Gastrocnemius medialis (tissue), 4 donors: Measurements from ENCODE around the gene ORM1. TPM values are rescaled to one million over a fixed set of nuclear protein-coding genes. Genes with fewer than 3 reads are reported as not detected.

Experiments used
- ATAC-seq, 2 donors: fragments of 150-250 bp; one replicate each; pipeline ENCODE4 v1.9.1; 2016
- DNase-seq, 2 donors: peaks; one replicate each; pipeline ENCODE4 v3.0.0-alpha.2; 2019
- H3K27ac ChIP-seq, 4 donors: fragments of 200-600 bp; sonication (generic); 1 replicate in 1 of 4; 2 replicates in 3 of 4; pipeline ENCODE4 v1.5.1; 2016 to 2018; ENCODE audit warnings: mild to moderate bottlenecking in 2 of 4, moderate library complexity in 1 of 4
- H3K27me3 ChIP-seq, 3 donors: fragments of 200-600 bp; sonication (generic) in 2 of 3; 1 replicate in 1 of 3; 2 replicates in 2 of 3; pipeline versions ENCODE4 v1.5.1 to v1.6.0; 2016 to 2019; ENCODE audit warnings: mild to moderate bottlenecking in 1 of 3, moderate library complexity in 1 of 3
- H3K36me3 ChIP-seq, 2 donors: fragments of 200-600 bp; sonication (generic) in 1 of 2; one replicate each; pipeline ENCODE4 v1.5.1; 2017 to 2018
- H3K4me1 ChIP-seq, 2 donors: fragments of 200-600 bp; sonication (generic) in 1 of 2; one replicate each; pipeline ENCODE4 v1.5.1; 2016 to 2017; ENCODE audit warnings: mild to moderate bottlenecking in 2 of 2
- H3K4me3 ChIP-seq, 4 donors: fragments of 200-600 bp; sonication (generic) in 3 of 4; 1 replicate in 1 of 4; 2 replicates in 3 of 4; pipeline ENCODE4 v1.5.1; 2016 to 2019; ENCODE audit warnings: mild to moderate bottlenecking in 2 of 4
- H3K9me3 ChIP-seq, 3 donors: fragments of 200-600 bp; sonication (generic) in 2 of 3; 1 replicate in 1 of 3; 2 replicates in 2 of 3; pipeline ENCODE4 v1.5.1; 2016 to 2019
- POLR2A ChIP-seq, 2 donors: fragments of 450-650 bp; IDR thresholded peaks; one replicate each; pipeline ENCODE4 v1.6.1; 2017; ENCODE audit warnings: antibody characterized with exemption in 2 of 2, mild to moderate bottlenecking in 2 of 2, moderate library complexity in 2 of 2
- in situ Hi-C, 4 donors: fragments of 200-750 bp; cut with MboI; loops; one replicate each; pipeline versions ENCODE4 v1.15.0 to v1.8.0; 2017; ENCODE audit warnings: low sequenced_read_pairs in 4 of 4
- intact Hi-C: fragments of 100-400 bp; cut with DNase I; formaldehyde crosslinking; loops from one replicate; pipeline ENCODE4 v1.15.1; 2023; ENCODE audit warnings: low total_unique reads
- total RNA-seq, 4 donors: library from RNA; depleted of rRNA; stranded (reverse); fragments of >200 nt; gene quantifications; one replicate each; pipeline versions ENCODE4 v1.1.0 to v1.2.3, GENCODE V29; 2016
- TF ChIP-seq, protein P1 (sequence below), 5 experiments: fragments of 450-650 bp in 3 of 5; fragments of 200-600 bp in 2 of 5; sonication (generic) in 2 of 5; IDR thresholded peaks in 4 of 5; conservative IDR thresholded peaks in 1 of 5; 1 replicate in 4 of 5; 2 replicates in 1 of 5; pipeline ENCODE4 v1.5.1; 2016 to 2019; ENCODE audit warnings: antibody characterized with exemption in 5 of 5, mild to moderate bottlenecking in 3 of 5, moderate library complexity in 3 of 5

ORM1 gene
- total RNA-seq, 4 donors from 2014 or later: 33.5 to 92.8 TPM; not detected in 2

DNA sequence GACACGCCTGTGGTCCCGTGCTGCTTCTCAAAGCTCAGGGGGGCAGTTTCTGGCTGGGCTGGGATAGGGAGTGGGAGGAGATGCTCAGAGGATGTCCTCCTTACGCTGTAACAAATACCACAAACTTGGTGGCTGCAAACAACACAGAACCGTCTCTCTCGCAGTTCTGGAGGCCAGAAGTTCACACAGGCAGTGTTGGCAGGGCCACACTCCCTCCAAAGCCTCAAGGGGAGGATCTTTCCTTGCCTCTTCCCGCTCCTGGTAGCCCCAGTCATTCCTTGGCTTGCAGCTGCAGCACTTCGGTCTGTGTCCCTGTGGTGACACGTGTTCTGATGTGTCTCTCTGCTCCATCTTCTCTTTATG, 10.4 kb upstream of the ORM1 start:
- TF ChIP-seq, protein P1, sequence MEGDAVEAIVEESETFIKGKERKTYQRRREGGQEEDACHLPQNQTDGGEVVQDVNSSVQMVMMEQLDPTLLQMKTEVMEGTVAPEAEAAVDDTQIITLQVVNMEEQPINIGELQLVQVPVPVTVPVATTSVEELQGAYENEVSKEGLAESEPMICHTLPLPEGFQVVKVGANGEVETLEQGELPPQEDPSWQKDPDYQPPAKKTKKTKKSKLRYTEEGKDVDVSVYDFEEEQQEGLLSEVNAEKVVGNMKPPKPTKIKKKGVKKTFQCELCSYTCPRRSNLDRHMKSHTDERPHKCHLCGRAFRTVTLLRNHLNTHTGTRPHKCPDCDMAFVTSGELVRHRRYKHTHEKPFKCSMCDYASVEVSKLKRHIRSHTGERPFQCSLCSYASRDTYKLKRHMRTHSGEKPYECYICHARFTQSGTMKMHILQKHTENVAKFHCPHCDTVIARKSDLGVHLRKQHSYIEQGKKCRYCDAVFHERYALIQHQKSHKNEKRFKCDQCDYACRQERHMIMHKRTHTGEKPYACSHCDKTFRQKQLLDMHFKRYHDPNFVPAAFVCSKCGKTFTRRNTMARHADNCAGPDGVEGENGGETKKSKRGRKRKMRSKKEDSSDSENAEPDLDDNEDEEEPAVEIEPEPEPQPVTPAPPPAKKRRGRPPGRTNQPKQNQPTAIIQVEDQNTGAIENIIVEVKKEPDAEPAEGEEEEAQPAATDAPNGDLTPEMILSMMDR (IDR thresholded peaks at IDR 0.05 in 4 of 5, conservative IDR thresholded peaks at IDR 0.05 in 1 of 5): no peak
- no peak for TF ChIP-seq POLR2A (IDR thresholded peaks at IDR 0.05)
- DNase-seq (no peak), ATAC-seq (no peak)
- H3K4me1 ChIP-seq: no peaks in the 10 kb centered on the region
- H3K27me3 ChIP-seq: no peaks in the 10 kb centered on the region
- no peaks in the 10 kb centered on the region for H3K36me3 ChIP-seq
- intact Hi-C loops (no loop called here), in situ Hi-C loops (no loop called here)
- H3K4me3 ChIP-seq: no peak overlapping the region
- no peak overlapping the region for H3K27ac ChIP-seq
- no peaks in the 10 kb centered on the region for H3K9me3 ChIP-seq

DNA sequence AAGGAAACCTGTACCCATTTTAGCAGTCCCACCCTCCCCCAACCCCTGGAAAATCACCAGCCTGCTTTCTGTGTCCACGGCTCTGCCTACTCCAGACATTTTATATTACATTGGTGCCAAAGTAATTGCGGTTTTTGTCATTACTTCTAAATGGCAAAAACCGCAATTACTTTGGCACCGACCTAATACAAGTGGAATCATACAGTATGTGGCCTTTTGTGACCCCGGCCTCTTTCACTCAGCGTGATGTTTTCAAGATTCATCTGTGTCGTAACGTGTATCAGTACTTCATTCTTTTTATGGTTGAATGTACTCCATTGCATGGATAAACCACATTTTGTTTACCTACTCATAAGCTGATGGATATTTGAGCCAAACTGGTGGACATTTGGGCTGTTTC, 9.7 kb upstream of the ORM1 start:
- Histone ChIP-seq H3K4me1 (no peaks in the 10 kb centered on the region), H3K27ac (no peak overlapping the region), H3K4me3 (no peak overlapping the region), H3K36me3 (no peaks in the 10 kb centered on the region), H3K9me3 (no peaks in the 10 kb centered on the region), H3K27me3 (no peaks in the 10 kb centered on the region)
- TF ChIP-seq, protein P1 (IDR thresholded peaks at IDR 0.05 in 4 of 5, conservative IDR thresholded peaks at IDR 0.05 in 1 of 5): no peak
- no peak for TF ChIP-seq POLR2A (IDR thresholded peaks at IDR 0.05)
- DNase-seq (no peak), ATAC-seq (no peak)
- intact Hi-C loops: no loop called here
- in situ Hi-C loops: no loop called here

- in situ Hi-C loops: no loop called here
- DNase-seq (no peak), ATAC-seq (no peak)
- no peaks in the 10 kb centered on the region for H3K27me3 ChIP-seq
- no peak for TF ChIP-seq POLR2A (IDR thresholded peaks at IDR 0.05)
- TF ChIP-seq, protein P1 (IDR thresholded peaks at IDR 0.05 in 4 of 5, conservative IDR thresholded peaks at IDR 0.05 in 1 of 5): no peak
- no peaks in the 10 kb centered on the region for H3K36me3 ChIP-seq
- no peaks in the 10 kb centered on the region for H3K4me1 ChIP-seq
- no peaks in the 10 kb centered on the region for H3K9me3 ChIP-seq
- no peak overlapping the region for H3K4me3 ChIP-seq
- intact Hi-C loops: no loop called here
- no peak overlapping the region for H3K27ac ChIP-seq
Observed at GRCh38 chr9:114314256-114314867, 8.5 kb upstream of the ORM1 start.

GRCh38 chr9:114314881-114315722, 7.8 kb upstream of the ORM1 start:
- Histone ChIP-seq H3K27me3 (no peaks in the 10 kb centered on the region), H3K9me3 (no peaks in the 10 kb centered on the region), H3K27ac (no peak overlapping the region), H3K4me3 (no peak overlapping the region), H3K36me3 (no peaks in the 10 kb centered on the region), H3K4me1 (no peaks in the 10 kb centered on the region)
- TF ChIP-seq, protein P1 (IDR thresholded peaks at IDR 0.05 in 4 of 5, conservative IDR thresholded peaks at IDR 0.05 in 1 of 5): no peak
- TF ChIP-seq POLR2A (IDR thresholded peaks at IDR 0.05): no peak
- DNase-seq (no peak), ATAC-seq (no peak)
- in situ Hi-C loops: no loop called here
- intact Hi-C loops: no loop called here
